Mesenchymal stem cell (in vitro differentiated cells and primary cell): Measurements from ENCODE around the gene SMYD4. TPM values are rescaled to one million over a fixed set of nuclear protein-coding genes. Genes with fewer than 3 reads are reported as not detected.

ENCODE experiments used
- DNase-seq: peaks from one replicate; pipeline ENCODE4 v3.0.0-alpha.2; 2013
- H2AFZ ChIP-seq: one replicate; pipeline ENCODE4 v1.6.1; 2013; ENCODE audit warnings: low read depth, mild to moderate bottlenecking, control low read depth, inconsistent platforms, low read length, moderate library complexity
- H2AK5ac ChIP-seq: 2 replicates; pipeline ENCODE4 v1.6.1; 2013; ENCODE audit warnings: low read length, moderate library complexity, mild to moderate bottlenecking, inconsistent platforms; ENCODE audit not compliant: severe bottlenecking
- H2BK120ac ChIP-seq: one replicate; pipeline ENCODE4 v1.6.1; 2013; ENCODE audit warnings: low read depth, mild to moderate bottlenecking, inconsistent platforms, low read length, moderate library complexity
- H2BK12ac ChIP-seq, 2 experiments: one replicate each; pipeline ENCODE4 v1.6.1; 2013; ENCODE audit warnings: inconsistent platforms in 2 of 2, low read length in 2 of 2, mild to moderate bottlenecking in 2 of 2, moderate library complexity in 2 of 2, control low read depth in 1 of 2
- H2BK15ac ChIP-seq: one replicate; pipeline ENCODE4 v1.6.1; 2013; ENCODE audit warnings: mild to moderate bottlenecking, low read depth, inconsistent platforms; ENCODE audit not compliant: poor library complexity, severe bottlenecking
- H2BK5ac ChIP-seq: 2 replicates; pipeline ENCODE4 v1.6.1; 2013; ENCODE audit warnings: low read depth, mild to moderate bottlenecking, low read length, control low read depth, inconsistent platforms; ENCODE audit not compliant: poor library complexity, severe bottlenecking
- H3K14ac ChIP-seq, 2 experiments: one replicate each; pipeline ENCODE4 v1.6.1; 2013; ENCODE audit warnings: inconsistent platforms in 2 of 2, low read length in 2 of 2, control low read depth in 1 of 2, mild to moderate bottlenecking in 1 of 2, moderate library complexity in 1 of 2
- H3K18ac ChIP-seq, 2 experiments: one replicate each; pipeline ENCODE4 v1.6.1; 2013; ENCODE audit warnings: inconsistent platforms in 2 of 2, low read length in 2 of 2, control low read depth in 1 of 2, low read depth in 1 of 2, mild to moderate bottlenecking in 1 of 2
- H3K23ac ChIP-seq, 2 experiments: one replicate each; pipeline ENCODE4 v1.6.1; 2013; ENCODE audit warnings: inconsistent platforms in 2 of 2, low read length in 2 of 2, mild to moderate bottlenecking in 2 of 2, moderate library complexity in 2 of 2, control low read depth in 1 of 2
- H3K27ac ChIP-seq: 2 replicates; pipeline ENCODE4 v1.5.1; 2013; ENCODE audit warnings: mild to moderate bottlenecking, moderate library complexity, low read length, control low read depth, inconsistent platforms; ENCODE audit not compliant: poor library complexity, severe bottlenecking
- H3K27me3 ChIP-seq, 2 experiments: 2 replicates each; pipeline versions ENCODE4 v1.6.1 to v1.7.0; 2013; ENCODE audit warnings: low read length in 2 of 2, mild to moderate bottlenecking in 2 of 2, moderate library complexity in 2 of 2, control low read depth in 1 of 2, inconsistent platforms in 1 of 2; ENCODE audit not compliant: control insufficient read depth in 1 of 2, insufficient read depth in 1 of 2
- H3K36me3 ChIP-seq, 2 experiments: 2 replicates each; pipeline versions ENCODE4 v1.6.1 to v1.7.0; 2013; ENCODE audit warnings: low read length in 2 of 2, control low read depth in 1 of 2, inconsistent platforms in 1 of 2, low read depth in 1 of 2, mild to moderate bottlenecking in 1 of 2; ENCODE audit not compliant: insufficient read depth in 2 of 2, control insufficient read depth in 1 of 2
- H3K4ac ChIP-seq, 2 experiments: one replicate each; pipeline ENCODE4 v1.6.1; 2013; ENCODE audit warnings: inconsistent platforms in 2 of 2, low read length in 2 of 2, mild to moderate bottlenecking in 2 of 2, moderate library complexity in 2 of 2, control low read depth in 1 of 2, low read depth in 1 of 2
- H3K4me1 ChIP-seq: 2 replicates; pipeline ENCODE4 v1.6.1; 2013; ENCODE audit warnings: low read depth, low read length, control low read depth; ENCODE audit not compliant: control insufficient read depth, insufficient read depth
- H3K4me2 ChIP-seq: 2 replicates; pipeline ENCODE4 v1.6.1; 2013; ENCODE audit warnings: low read length, mild to moderate bottlenecking, inconsistent platforms; ENCODE audit not compliant: poor library complexity, severe bottlenecking
- H3K4me3 ChIP-seq, 2 experiments: 2 replicates each; pipeline versions ENCODE4 v1.5.1 to v1.7.0; 2013; ENCODE audit warnings: low read length in 2 of 2, mild to moderate bottlenecking in 2 of 2, control low read depth in 1 of 2, low read depth in 1 of 2; ENCODE audit not compliant: insufficient read depth in 1 of 2
- H3K79me1 ChIP-seq: replicated peaks from 2 replicates; pipeline ENCODE4 v1.6.1; 2013; ENCODE audit warnings: mild to moderate bottlenecking, control low read depth, low read length, inconsistent platforms; ENCODE audit not compliant: poor library complexity, severe bottlenecking
- H3K9ac ChIP-seq: 2 replicates; pipeline ENCODE4 v1.7.0; 2013; ENCODE audit warnings: mild to moderate bottlenecking, low read length, moderate library complexity
- H3K9me3 ChIP-seq: 2 replicates; pipeline ENCODE4 v1.7.0; 2013; ENCODE audit warnings: mild to moderate bottlenecking, low read length; ENCODE audit not compliant: control insufficient read depth
- H4K8ac ChIP-seq: one replicate; pipeline ENCODE4 v1.6.1; 2013; ENCODE audit warnings: inconsistent platforms, mild to moderate bottlenecking, low read length, moderate library complexity
- H4K91ac ChIP-seq: one replicate; pipeline ENCODE4 v1.6.1; 2013; ENCODE audit warnings: mild to moderate bottlenecking, low read length, inconsistent platforms
- WGBS: methylation state at CpG from one replicate; pipeline ENCODE4 v1.1.7; 2013; ENCODE audit warnings: mixed read lengths; 5-methylcytosine and 5-hydroxymethylcytosine counted together
- polyA plus RNA-seq, 2 experiments: library from polyadenylated mRNA; stranded (reverse); fragments of 200-250 nt; gene quantifications; one replicate each; pipeline ENCODE4 v1.2.3, GENCODE V29; 2013

The SMYD4 gene, protein sequence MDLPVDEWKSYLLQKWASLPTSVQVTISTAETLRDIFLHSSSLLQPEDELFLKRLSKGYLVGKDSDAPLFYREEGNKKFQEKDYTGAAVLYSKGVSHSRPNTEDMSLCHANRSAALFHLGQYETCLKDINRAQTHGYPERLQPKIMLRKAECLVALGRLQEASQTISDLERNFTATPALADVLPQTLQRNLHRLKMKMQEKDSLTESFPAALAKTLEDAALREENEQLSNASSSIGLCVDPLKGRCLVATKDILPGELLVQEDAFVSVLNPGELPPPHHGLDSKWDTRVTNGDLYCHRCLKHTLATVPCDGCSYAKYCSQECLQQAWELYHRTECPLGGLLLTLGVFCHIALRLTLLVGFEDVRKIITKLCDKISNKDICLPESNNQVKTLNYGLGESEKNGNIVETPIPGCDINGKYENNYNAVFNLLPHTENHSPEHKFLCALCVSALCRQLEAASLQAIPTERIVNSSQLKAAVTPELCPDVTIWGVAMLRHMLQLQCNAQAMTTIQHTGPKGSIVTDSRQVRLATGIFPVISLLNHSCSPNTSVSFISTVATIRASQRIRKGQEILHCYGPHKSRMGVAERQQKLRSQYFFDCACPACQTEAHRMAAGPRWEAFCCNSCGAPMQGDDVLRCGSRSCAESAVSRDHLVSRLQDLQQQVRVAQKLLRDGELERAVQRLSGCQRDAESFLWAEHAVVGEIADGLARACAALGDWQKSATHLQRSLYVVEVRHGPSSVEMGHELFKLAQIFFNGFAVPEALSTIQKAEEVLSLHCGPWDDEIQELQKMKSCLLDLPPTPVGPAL
- polyA plus RNA-seq (2013, experiment 1 of 2), result 5.1 TPM
- 4.8 TPM for polyA plus RNA-seq (2013, experiment 2 of 2)

- peak; percentile 88 for DNase-seq
- peak within 1 kb of the TSS; percentile 92 to 95 for H3K4me3 ChIP-seq
- peak within 1 kb of the TSS; percentile 77 to 82 for H3K4ac ChIP-seq
- peak within 1 kb of the TSS in 1 of 2 experiments; percentile 91 for H3K14ac ChIP-seq
- H3K27ac ChIP-seq, result peak within 1 kb of the TSS; percentile 46
- no peaks in the 10 kb centered on the region for H3K9me3 ChIP-seq
- WGBS, result under 1% methylated on average over 53 of the region's 83 CpGs
- peaks cover 7% of the 10 kb centered on the region for H3K4me1 ChIP-seq
- peak within 1 kb of the TSS; percentile 45 for H4K91ac ChIP-seq
- H3K27me3 ChIP-seq, result no peaks in the 10 kb centered on the region
- H3K79me1 ChIP-seq, result peaks cover 21% of the 10 kb centered on the region
- peak within 1 kb of the TSS; percentile 60 for H2BK15ac ChIP-seq
- peak within 1 kb of the TSS; percentile 95 for H2AFZ ChIP-seq
- peak within 1 kb of the TSS in 1 of 2 experiments; percentile 94 for H2BK12ac ChIP-seq
- H2AK5ac ChIP-seq, result peak within 1 kb of the TSS; percentile 22
- H3K4me2 ChIP-seq, result peak within 1 kb of the TSS; percentile 92
- H3K18ac ChIP-seq, result peak within 1 kb of the TSS; percentile 77 to 93
- peak within 1 kb of the TSS in 1 of 2 experiments; percentile 80 for H3K23ac ChIP-seq
- H3K36me3 ChIP-seq, result peaks cover 14 to 42% of the 10 kb centered on the region in 2 experiments
- H2BK120ac ChIP-seq, result peak within 1 kb of the TSS; percentile 15
- peak within 1 kb of the TSS; percentile 71 for H4K8ac ChIP-seq
- peak within 1 kb of the TSS; percentile 87 for H3K9ac ChIP-seq
- H2BK5ac ChIP-seq, result peak within 1 kb of the TSS; percentile 89
Measured at GRCh38 chr17:1829592-1830257, at the start of gene SMYD4, which contains the start of gene RPA1. SMYD4 (minus strand) TSS chr17:1829902; CDS start chr17:1827994, 1,908 bp downstream. RPA1 (plus strand) TSS chr17:1830005; CDS start chr17:1830094, 89 bp downstream.

- H3K23ac ChIP-seq, result no peak overlapping the region
- no peaks in the 10 kb centered on the region for H3K9me3 ChIP-seq
- H2AK5ac ChIP-seq, result no peak overlapping the region
- no peak overlapping the region for H3K4me3 ChIP-seq
- WGBS, result 95% methylated on average over 17 of the region's 17 CpGs
- no peak overlapping the region for H3K14ac ChIP-seq
- H3K27ac ChIP-seq, result no peak overlapping the region
- no peak overlapping the region for H3K4ac ChIP-seq
- no peaks in the 10 kb centered on the region for H3K27me3 ChIP-seq
- no peak overlapping the region for H4K91ac ChIP-seq
- H2BK12ac ChIP-seq, result no peak overlapping the region
- DNase-seq, result no peak
- no peak overlapping the region for H2AFZ ChIP-seq
- H3K4me2 ChIP-seq, result no peak overlapping the region
- no peak overlapping the region for H3K18ac ChIP-seq
- H2BK5ac ChIP-seq, result no peak overlapping the region
- peaks cover 47 to 87% of the 10 kb centered on the region in 2 experiments for H3K36me3 ChIP-seq
- H4K8ac ChIP-seq, result no peak overlapping the region
- no peak overlapping the region for H3K9ac ChIP-seq
- H2BK120ac ChIP-seq, result no peak overlapping the region
- no peaks in the 10 kb centered on the region for H3K79me1 ChIP-seq
- H3K4me1 ChIP-seq, result no peaks in the 10 kb centered on the region
- no peak overlapping the region for H2BK15ac ChIP-seq
Measured at GRCh38 chr17:1878419-1879121, 48.9 kb upstream of the SMYD4 start.

DNA sequence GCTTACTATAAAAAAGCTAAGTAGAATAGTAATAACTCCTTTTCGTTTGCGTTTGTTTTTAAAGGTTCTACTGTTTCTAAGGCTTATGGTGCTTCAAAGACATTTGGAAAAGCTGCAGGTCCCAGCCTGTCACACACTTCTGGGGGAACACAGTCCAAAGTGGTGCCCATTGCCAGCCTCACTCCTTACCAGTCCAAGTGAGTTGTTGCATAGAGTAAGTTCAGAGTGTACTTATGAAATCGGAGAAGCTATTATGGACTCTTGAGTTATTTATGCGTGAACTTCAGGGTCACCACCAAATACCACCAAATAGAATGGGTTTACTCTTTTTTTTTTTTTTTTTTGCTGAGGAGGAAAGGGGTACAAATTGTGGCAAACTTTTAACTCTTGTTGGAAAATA, 45.9 kb upstream of the SMYD4 start:
- H3K27ac ChIP-seq, result no peak overlapping the region
- no peak overlapping the region for H3K4me2 ChIP-seq
- no peak overlapping the region for H3K23ac ChIP-seq
- no peaks in the 10 kb centered on the region for H3K9me3 ChIP-seq
- no peak overlapping the region for H3K14ac ChIP-seq
- no peaks in the 10 kb centered on the region for H3K4me1 ChIP-seq
- H3K4me3 ChIP-seq, result no peak overlapping the region
- no peak overlapping the region for H3K18ac ChIP-seq
- no peak overlapping the region for H4K91ac ChIP-seq
- H3K4ac ChIP-seq, result no peak overlapping the region
- H2AFZ ChIP-seq, result no peak overlapping the region
- no peaks in the 10 kb centered on the region for H3K27me3 ChIP-seq
- H4K8ac ChIP-seq, result no peak overlapping the region
- H3K79me1 ChIP-seq, result no peaks in the 10 kb centered on the region
- H2BK12ac ChIP-seq, result no peak overlapping the region
- H3K36me3 ChIP-seq, result peaks cover 39 to 91% of the 10 kb centered on the region in 2 experiments
- H2BK15ac ChIP-seq, result no peak overlapping the region
- H2AK5ac ChIP-seq, result no peak overlapping the region
- H3K9ac ChIP-seq, result no peak overlapping the region
- no peak overlapping the region for H2BK5ac ChIP-seq
- no peak for DNase-seq
- 92% methylated on average over 2 of the region's 4 CpGs for WGBS
- no peak overlapping the region for H2BK120ac ChIP-seq
